ELF-1 (cell line): ENCODE results near the gene DNAJA4.
A peak's percentile ranks its signal among the peaks of the same experiment; 100 is the strongest.
"Not testable (repeated sequence)": the region's sequence is repeated elsewhere in the genome, so short reads cannot be mapped to it uniquely, and the experiment has no call there.

ENCODE experiments used
- DNase-seq: peaks from one replicate; pipeline ENCODE4 v3.0.0-alpha.2; 2016; ENCODE audit warnings: low read depth, low spot score

DNAJA4 gene

GRCh38 chr15:78244101-78244500, 20.3 kb upstream of the DNAJA4 start:
- DNase-seq, result no peak

- DNase-seq, result no peak
Measured at GRCh38 chr15:78244893-78245292, 19.5 kb upstream of the DNAJA4 start.

- DNase-seq, result not testable (repeated sequence)
Measured at GRCh38 chr15:78245392-78245791, 19.0 kb upstream of the DNAJA4 start.

GRCh38 chr15:78245976-78246620, 18.3 kb upstream of the DNAJA4 start:
- DNase-seq, result not testable (repeated sequence)

GRCh38 chr15:78247911-78248310, 16.5 kb upstream of the DNAJA4 start:
- DNase-seq, result no peak

GRCh38 chr15:78249131-78249530, 15.2 kb upstream of the DNAJA4 start:
- no peak for DNase-seq

GRCh38 chr15:78251136-78251535, 13.2 kb upstream of the DNAJA4 start:
- DNase-seq, result no peak

GRCh38 chr15:78255421-78256043, 8.8 kb upstream of the DNAJA4 start:
- DNase-seq, result no peak

GRCh38 chr15:78256044-78256437, 8.3 kb upstream of the DNAJA4 start:
- no peak for DNase-seq

GRCh38 chr15:78257681-78258080, 6.7 kb upstream of the DNAJA4 start:
- DNase-seq, result no peak

GRCh38 chr15:78259232-78259631, 5.1 kb upstream of the DNAJA4 start:
- no peak for DNase-seq

- DNase-seq, result no peak
Measured at GRCh38 chr15:78260489-78260888, 3.9 kb upstream of the DNAJA4 start.

- no peak for DNase-seq
Measured at GRCh38 chr15:78261062-78261461, 3.3 kb upstream of the DNAJA4 start.

GRCh38 chr15:78263351-78263781, 996 bp upstream of the DNAJA4 start:
- no peak for DNase-seq

- no peak for DNase-seq
Measured at GRCh38 chr15:78263907-78264303, 457 bp upstream of the DNAJA4 start.

- no peak for DNase-seq
Measured at GRCh38 chr15:78265137-78265460, 737 bp downstream of the DNAJA4 start.

- no peak for DNase-seq
Measured at GRCh38 chr15:78265752-78266224, 1.4 kb downstream of the DNAJA4 start.

GRCh38 chr15:78266229-78266628, 1.9 kb downstream of the DNAJA4 start:
- DNase-seq, result no peak

- no peak for DNase-seq
Measured at GRCh38 chr15:78266806-78267205, 2.4 kb downstream of the DNAJA4 start.

GRCh38 chr15:78272316-78272715, 8.0 kb downstream of the DNAJA4 start:
- no peak for DNase-seq

GRCh38 chr15:78272776-78273175, 8.4 kb downstream of the DNAJA4 start:
- DNase-seq, result no peak

- no peak for DNase-seq
Measured at GRCh38 chr15:78274994-78275393, 10.6 kb downstream of the DNAJA4 start.

- peak; percentile 48 for DNase-seq
Measured at GRCh38 chr15:78276064-78276943, 11.9 kb downstream of the DNAJA4 start.
